AG09309 (cell line): ENCODE data around the gene ABLIM2.
"Not testable (repeated sequence)": the region's sequence is repeated elsewhere in the genome, so short reads cannot be mapped to it uniquely, and the experiment has no call there.

ENCODE experiments used
- DNase-seq: peaks from one replicate; pipeline ENCODE4 v3.0.0-alpha.2; 2010; ENCODE audit warnings: low read depth
- H3K4me3 ChIP-seq: 2 replicates; pipeline ENCODE4 v1.5.1; 2011; ENCODE audit warnings: mild to moderate bottlenecking, low read depth, low read length, moderate library complexity; ENCODE audit not compliant: control insufficient read depth
- CTCF ChIP-seq: IDR thresholded peaks from 2 replicates; pipeline ENCODE4 v1.5.1; 2011; ENCODE audit warnings: mild to moderate bottlenecking, low read depth, low read length, inconsistent platforms; ENCODE audit not compliant: insufficient read depth, control insufficient read depth; ENCODE audit errors: missing control alignments

The ABLIM2 gene

GRCh38 chr4:8142556-8142955, 16.1 kb downstream of the ABLIM2 start:
- DNase-seq, result no peak
- no peak for TF ChIP-seq CTCF
- H3K4me3 ChIP-seq, result no peak overlapping the region

GRCh38 chr4:8141935-8142334, 16.7 kb downstream of the ABLIM2 start:
- no peak for TF ChIP-seq CTCF

GRCh38 chr4:8140915-8141314, 17.7 kb downstream of the ABLIM2 start:
- no peak for TF ChIP-seq CTCF
- H3K4me3 ChIP-seq, result no peak overlapping the region
- no peak for DNase-seq

More at GRCh38 chr4:8141935-8142334, 16.7 kb downstream of the ABLIM2 start:
- no peak overlapping the region for H3K4me3 ChIP-seq
- DNase-seq, result no peak

GRCh38 chr4:8139726-8140125, 18.9 kb downstream of the ABLIM2 start:
- not testable (repeated sequence) for H3K4me3 ChIP-seq, DNase-seq

- TF ChIP-seq CTCF, result no peak
- no peak overlapping the region for H3K4me3 ChIP-seq
- no peak for DNase-seq
Measured at GRCh38 chr4:8136972-8137710, 21.5 kb downstream of the ABLIM2 start.

GRCh38 chr4:8136529-8136928, 22.1 kb downstream of the ABLIM2 start:
- H3K4me3 ChIP-seq, result no peak overlapping the region
- DNase-seq, result no peak
- TF ChIP-seq CTCF, result no peak

GRCh38 chr4:8135666-8136065, 22.9 kb downstream of the ABLIM2 start:
- no peak for DNase-seq
- no peak for TF ChIP-seq CTCF
- no peak overlapping the region for H3K4me3 ChIP-seq
